Measurements from ENCODE around the gene SKIC8.

SKIC8 gene

GRCh38 chr15:78322243-78322642 lies 22.8 kb upstream of the SKIC8 start:
- POLR2A ChIA-PET: no interaction called here
- no peak for TF ChIP-seq CTCF (IDR thresholded peaks at IDR 0.05; ENCODE audit: control extremely low read depth, extremely low read depth, low read depth, missing control alignments)
- CTCF ChIA-PET: interaction anchor here (0.9 to 2.1 kb wide), 2 partner anchors 10 to 75 kb away, joined by 3 to 8 read pairs; no protein-coding TSS in a partner anchor
- DNase-seq (ENCODE audit: extremely low spot score): no peak

GRCh38 chr15:78321786-78322185 lies 22.4 kb upstream of the SKIC8 start:
- ChIA-PET CTCF (interaction anchor here (0.8 to 2.1 kb wide), 4 partner anchors 10 to 101 kb away, joined by 3 to 8 read pairs (median 3); no protein-coding TSS in a partner anchor), POLR2A (no interaction called here)
- no peak for TF ChIP-seq CTCF (IDR thresholded peaks at IDR 0.05; ENCODE audit: control extremely low read depth, extremely low read depth, low read depth, missing control alignments)
- DNase-seq (ENCODE audit: extremely low spot score): no peak

DNA sequence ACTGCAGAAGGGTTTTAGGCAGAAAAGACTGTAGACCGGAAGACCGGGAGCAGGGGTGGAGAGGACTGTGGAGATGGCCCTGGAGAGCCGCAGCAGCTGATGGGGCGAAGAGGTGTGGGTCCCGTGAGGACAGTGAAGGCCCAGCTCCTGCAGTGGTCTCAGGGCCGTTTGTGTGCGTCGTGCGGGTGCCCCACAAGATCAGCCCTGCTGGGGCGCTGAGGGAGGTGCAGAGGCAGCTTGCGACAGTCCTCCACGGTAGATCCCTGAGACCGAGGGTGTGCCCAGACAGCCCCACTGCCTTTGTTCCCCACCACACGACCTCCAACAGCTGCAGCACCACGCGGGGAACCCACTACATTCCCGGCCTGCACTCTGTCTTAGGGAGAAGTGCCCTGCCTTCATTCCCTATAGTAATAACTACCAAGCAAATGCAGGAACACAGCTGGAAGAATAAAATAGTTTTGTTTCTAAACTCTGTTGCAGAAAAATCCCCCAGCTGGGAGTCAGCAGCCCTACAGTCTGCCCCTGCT lies 21.7 kb upstream of the SKIC8 start:
- ChIA-PET CTCF (interaction anchor here (0.8 to 2.1 kb wide), 4 partner anchors 9 to 102 kb away, joined by 3 to 8 read pairs (median 3); no protein-coding TSS in a partner anchor), POLR2A (no interaction called here)
- TF ChIP-seq CTCF (IDR thresholded peaks at IDR 0.05; ENCODE audit: control extremely low read depth, extremely low read depth, low read depth, missing control alignments): no peak
- no peak for DNase-seq (ENCODE audit: extremely low spot score)

DNA sequence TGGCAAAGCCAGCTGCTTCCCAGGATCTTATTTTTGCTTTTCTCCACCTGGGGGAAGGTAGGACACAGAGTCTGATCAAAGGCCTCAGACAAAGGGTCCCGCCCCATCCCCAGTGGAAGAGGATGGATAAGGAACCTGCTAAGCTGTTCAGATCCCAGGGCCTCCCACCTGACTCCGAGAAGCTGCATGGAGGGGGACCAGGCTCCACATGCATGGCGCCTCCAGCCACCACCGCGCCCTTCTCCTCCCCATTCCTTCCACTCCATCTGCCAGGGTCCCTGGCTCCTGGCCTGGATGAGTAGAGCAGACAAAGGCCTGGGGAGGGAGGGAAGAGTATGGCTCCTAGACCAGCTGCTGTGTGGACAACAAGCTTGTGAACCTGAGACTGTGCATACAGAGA lies 20.8 kb upstream of the SKIC8 start:
- POLR2A ChIA-PET: no interaction called here

DNA sequence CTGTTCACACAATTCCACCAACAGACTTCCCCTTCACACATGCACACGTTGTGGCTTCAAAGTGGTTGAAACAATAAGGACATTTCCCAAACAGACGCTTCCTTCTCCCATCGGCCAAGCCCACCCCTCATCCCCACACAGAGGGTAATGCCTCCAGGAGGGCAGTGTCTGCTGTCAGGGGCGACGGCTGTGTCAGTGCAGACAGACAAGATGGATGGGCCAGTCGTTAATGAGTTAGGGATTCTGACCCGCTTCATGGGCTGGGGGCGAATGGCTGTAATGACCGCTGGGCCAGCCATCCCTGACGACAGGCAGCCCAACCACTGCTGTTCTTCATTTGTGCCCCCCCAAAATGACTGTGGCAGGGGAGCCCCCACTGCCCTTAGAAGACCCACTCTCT lies 20.2 kb upstream of the SKIC8 start:
- TF ChIP-seq CTCF (IDR thresholded peaks at IDR 0.05; ENCODE audit: control extremely low read depth, extremely low read depth, low read depth, missing control alignments): no peak
- CTCF ChIA-PET: interaction anchor here (1.1 kb wide), 1 partner anchor 9 kb away, joined by 3 read pairs; no protein-coding TSS in a partner anchor
- no peak for DNase-seq (ENCODE audit: extremely low spot score)
- POLR2A ChIA-PET: no interaction called here

More for the DNA sequence above, 20.8 kb upstream of the SKIC8 start:
- DNase-seq (ENCODE audit: extremely low spot score): no peak
- CTCF ChIA-PET: interaction anchor here (1.1 to 2.1 kb wide), 2 partner anchors 8 to 10 kb away, joined by 3 to 8 read pairs; no protein-coding TSS in a partner anchor
- no peak for TF ChIP-seq CTCF (IDR thresholded peaks at IDR 0.05; ENCODE audit: control extremely low read depth, extremely low read depth, low read depth, missing control alignments)

- no peak for TF ChIP-seq CTCF (IDR thresholded peaks at IDR 0.05; ENCODE audit: control extremely low read depth, extremely low read depth, low read depth, missing control alignments)
- CTCF ChIA-PET: interaction anchor here (1.8 kb wide), 1 partner anchor 9 kb away, joined by 7 read pairs; no protein-coding TSS in a partner anchor
- POLR2A ChIA-PET: no interaction called here
- DNase-seq (ENCODE audit: extremely low spot score): no peak
Measured at GRCh38 chr15:78317145-78317836, 17.9 kb upstream of the SKIC8 start.
